ENCODE results near the gene NGF.

NGF gene

DNA sequence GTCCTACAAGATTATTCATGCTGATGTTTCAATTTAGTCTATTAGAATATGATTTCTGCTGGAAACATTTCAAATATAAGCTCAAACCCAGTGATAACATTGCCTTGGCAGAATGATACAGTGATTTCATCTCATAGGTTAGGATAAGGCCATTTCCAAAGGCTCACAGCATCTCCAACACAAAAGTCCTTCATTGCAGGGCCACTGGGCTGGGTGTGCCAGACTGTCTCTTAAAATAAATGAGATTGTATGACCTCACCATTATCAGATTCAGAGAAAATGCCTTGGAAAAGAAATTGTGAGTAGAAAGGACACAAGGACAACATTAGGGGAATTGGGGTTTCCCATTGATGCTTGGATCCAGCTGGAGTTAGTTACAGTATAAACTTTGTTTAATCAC lies 30.4 kb downstream of the NGF start:
- DNase-seq, result no peak

DNA sequence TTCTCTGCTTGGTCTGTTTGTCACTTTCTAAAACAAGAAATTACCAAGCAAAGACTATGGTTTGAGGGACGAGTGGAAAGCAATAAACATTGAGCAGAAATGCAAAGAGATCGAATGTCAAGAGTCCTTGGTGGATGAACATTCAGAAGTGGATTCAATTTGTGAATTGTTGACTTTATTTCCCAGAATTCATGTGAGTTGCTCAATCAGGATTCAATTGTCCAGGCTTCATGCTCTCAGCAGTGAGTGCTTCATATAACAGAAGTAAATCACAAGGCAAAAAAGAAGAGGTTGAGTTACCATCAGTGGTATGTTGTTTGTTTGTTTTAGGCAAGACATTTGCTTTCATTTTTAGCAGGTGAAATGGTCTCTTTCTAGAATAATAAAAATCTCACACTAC lies 31.9 kb downstream of the NGF start:
- no peak for DNase-seq

DNA sequence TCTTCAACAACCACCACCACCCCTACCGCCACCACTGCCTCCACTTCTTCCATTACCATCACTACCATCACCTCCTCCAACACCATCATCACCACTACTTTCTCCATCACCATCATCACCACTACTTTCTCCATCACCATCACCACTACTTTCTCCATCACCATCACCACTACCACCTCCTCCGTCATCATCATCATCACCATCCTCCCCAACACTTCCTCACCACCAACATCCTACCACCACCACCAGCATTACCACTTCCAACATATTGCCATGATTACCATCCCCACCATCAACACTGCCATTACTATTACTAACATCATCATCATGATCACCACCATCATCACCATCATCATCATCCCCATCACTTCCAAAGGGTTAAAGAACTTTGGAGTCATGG lies 34.7 kb downstream of the NGF start:
- DNase-seq, result no peak

DNA sequence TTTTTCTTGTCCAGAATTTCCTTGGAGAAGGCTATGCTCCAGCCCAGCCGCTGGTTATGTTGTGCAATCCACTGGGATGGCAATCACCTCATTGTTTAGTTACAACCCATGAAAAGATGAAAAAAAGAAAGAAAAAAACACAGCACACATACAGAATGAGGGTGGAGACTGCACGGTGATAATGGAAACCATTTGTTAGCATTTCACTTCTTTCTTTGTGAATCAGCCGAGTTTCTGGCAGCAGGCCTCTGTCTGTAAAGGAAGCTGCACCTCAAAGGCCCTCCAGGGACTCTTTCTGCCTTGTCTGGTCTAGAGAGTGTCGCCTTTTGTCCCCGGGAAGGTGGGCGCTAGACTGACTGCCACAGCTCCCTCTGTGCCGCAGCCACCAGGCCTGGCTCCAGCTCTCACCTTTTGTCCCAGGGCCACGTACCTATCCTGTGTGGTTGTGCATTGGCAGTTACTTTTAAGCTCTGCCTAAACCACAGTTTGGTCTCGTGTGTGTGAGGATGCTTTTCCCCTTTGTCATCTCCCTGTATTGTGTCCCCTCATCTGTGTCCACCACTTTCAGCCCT lies 35.6 kb downstream of the NGF start:
- no peak for DNase-seq

DNA sequence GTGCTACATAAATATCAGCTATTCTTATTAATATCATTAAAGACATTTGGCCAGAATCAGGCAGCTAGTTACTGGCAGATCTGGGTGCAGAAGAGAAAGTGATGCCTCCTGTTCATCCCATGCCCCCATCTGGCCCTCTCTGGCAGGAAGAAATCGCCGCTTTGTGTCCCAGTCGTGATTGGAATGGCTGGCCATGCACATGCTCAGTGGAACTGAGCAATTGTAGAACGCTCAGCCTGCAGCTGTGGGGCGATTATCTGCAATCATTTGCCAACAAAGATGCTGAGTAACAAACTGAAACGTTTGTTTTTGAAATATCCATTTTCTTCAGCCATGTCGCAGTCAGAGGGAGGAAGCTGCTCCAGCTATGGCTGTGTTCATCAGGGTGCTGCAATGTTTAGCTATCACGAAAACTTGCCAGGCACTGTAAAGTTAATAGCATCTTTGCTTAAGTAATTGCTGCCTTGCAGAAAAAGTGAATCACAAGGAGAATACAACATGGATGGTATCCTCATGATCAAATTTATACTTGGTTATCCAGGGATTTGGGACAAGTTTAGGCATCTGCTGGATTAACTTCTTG lies 36.5 kb downstream of the NGF start:
- no peak for DNase-seq

DNA sequence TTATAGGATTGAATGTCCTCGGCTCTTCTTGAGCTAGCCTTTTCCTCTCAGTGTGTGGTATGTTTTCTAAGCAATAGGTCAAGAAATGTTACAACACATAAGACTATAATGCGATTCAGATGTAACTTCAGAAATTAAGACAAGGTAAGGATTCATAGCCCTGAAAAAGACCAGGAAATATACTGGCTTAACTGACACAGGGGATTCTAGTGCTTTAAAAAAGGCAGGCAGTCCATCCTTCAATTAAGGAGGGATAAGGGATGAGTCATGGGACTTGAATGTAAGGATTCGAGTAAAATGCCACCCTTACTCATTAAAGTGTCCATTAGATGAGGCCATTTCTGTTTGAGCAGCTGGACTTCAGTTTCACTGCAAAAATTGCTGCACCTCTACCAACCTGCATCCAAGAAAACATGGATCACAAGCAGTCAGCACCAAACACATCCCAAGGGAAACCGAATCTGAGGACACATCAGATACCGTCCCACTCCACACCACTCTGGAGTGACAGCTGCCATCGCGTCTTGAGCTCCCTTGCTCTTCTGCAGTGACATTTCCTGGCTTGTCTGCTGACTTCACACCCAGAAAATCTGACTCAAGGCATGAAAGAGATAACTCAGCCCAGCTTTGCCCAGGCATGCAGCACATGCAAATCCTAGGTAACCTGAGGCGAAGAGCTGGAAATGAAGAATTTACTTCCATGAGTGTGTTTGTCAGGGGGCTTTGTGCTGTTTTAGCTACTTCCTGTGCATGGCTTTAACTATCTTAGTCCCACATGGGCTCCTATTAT lies 37.8 kb downstream of the NGF start:
- no peak for DNase-seq

DNA sequence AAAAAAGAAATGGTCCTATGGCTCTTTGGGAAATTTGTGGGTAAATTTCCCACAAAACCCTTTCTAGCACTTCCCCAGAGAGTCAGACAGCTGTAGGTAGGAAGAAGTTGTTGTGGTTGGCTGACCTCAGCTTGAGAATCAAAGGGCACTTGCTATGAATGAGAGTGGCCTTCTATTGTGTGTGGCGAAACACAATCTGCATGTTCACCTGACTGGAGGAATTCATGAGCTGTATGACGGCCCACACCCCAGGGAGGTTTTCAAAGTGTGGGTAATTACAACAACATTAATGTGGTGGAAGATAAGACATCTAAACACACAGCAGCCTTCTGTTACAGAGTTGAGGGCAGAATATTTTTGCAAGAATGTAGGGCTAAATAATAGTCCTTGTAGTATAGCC lies 38.8 kb downstream of the NGF start:
- no peak for DNase-seq

DNA sequence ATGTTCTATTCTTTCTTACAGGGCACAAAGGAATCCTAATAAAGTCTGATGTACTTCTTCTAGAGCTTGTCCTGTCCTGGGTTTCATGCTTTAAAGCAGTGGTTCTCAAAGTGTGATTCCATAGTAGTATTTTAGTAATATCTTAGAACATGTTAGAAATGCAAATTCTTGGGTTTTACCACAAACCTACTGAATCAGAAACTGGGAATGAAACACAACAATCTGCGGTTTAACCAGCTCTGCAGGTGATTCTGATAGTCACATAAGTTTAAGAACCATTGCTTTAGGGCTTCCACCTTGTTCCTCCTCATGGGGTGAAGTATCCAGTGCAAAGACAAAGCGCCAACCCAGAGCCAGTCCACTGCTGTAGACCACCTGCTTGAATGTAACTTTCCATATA lies 41.1 kb downstream of the NGF start:
- no peak for DNase-seq

DNA sequence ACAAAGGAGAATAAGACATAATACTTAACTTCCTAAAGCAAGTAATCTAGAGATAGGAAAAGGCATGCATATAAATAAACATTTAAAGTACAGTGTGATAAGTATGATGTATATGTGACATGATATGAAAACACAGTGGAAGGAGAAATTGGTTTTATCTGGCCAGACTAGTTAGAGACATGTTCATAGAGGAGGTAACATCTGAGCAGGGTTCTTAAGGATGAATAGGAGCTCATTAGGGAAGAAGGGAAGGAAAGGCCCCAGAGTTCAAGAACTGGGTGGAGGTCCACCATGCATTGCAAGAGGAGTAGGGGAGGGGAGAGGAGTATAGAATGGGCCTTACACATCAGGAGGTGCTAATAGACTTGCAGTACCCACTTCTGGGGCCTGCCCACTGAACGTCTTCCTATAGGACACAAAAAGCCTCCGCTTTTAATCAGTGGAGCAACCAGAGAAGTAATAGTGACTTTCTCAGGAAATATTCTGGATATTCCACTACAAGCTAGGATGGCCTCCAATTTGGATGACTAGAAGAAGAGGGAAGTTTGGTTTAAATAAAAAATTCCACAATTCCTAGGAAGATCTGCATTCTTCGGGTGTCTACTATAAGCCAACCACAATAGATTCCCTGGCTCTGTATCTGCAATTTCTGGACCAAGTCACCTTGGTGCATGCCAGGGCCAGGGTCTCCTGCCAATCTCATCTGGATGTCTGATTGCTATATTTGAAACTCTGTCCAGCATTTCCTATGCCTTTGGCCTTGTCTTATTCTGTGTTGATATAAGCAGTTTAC lies 41.9 kb downstream of the NGF start:
- DNase-seq, result no peak

DNA sequence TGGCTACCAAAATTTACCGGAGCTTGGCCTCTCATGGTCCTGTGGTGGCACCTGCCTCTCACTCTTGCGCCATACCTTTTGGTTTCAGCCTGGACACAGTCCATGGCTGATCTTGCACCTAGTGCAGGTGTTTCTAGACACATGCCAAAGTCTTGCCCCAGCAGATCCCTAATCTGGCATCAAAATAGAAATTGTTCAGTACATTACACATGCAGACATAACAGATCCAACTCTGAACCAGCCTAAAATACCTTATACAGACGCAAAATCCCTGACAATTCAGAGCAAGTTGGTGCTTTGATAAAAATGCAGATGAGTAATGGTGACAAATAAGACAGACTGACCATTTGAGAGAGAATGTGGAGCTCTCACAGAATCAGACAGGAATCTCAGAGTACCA lies 44.1 kb downstream of the NGF start:
- DNase-seq, result no peak

DNA sequence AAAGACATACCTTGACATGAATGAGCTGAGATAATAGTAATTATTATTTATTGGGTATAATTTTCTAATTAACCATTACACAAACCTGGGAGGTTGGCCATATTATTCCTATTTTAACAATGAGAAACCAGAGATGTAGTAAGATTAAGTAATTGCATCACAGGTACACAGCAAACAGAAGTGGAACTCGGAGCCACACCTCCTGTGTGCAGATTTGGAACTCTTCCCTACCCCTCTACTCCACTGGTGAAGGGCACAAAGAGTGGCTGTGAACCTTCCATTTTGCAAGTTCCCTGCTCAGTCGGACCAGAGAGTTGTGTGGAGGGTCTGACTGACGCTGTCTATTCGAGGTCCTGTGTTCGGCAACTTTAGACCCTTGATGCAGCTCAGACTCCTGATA lies 45.0 kb downstream of the NGF start:
- no peak for DNase-seq

DNA sequence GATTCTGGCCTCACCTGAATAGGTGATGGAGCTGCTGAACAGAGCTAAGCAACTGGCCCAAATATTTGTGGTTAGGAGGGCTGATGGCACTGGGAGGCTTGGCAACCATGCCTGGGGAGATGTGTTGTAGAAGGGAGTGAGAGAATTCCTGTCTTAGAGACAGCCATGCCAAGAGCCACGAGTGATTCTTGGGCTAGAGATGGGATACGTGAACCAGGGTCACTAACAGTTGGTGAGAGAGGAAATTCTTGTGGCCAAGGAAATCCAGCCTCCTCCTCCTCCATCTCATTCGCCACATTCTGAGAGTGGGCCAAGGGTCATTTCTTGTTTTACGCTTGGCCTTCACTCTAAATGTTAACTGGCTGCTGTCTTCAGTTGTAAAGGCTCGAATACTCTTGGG lies 46.3 kb downstream of the NGF start:
- no peak for DNase-seq

DNA sequence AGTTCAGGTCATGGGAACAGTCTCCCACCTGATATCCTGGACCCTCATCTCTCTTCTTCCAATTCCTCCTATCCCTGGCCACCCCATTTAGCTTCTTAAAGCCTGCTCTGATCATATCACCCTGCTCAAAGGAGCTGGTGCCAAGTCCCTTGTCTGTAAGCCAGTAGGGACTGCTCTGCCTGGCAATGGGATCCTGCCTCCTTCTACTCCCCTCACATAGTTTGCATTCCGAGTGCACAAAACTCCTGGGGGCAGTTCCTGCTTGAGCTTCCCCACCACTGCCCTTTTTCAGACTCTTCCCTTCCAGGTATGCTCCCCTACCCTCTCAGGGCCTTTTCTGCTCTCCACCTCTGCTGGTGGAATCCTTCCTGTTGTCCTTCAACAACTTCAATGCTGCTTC lies 48.1 kb downstream of the NGF start:
- DNase-seq, result no peak

DNA sequence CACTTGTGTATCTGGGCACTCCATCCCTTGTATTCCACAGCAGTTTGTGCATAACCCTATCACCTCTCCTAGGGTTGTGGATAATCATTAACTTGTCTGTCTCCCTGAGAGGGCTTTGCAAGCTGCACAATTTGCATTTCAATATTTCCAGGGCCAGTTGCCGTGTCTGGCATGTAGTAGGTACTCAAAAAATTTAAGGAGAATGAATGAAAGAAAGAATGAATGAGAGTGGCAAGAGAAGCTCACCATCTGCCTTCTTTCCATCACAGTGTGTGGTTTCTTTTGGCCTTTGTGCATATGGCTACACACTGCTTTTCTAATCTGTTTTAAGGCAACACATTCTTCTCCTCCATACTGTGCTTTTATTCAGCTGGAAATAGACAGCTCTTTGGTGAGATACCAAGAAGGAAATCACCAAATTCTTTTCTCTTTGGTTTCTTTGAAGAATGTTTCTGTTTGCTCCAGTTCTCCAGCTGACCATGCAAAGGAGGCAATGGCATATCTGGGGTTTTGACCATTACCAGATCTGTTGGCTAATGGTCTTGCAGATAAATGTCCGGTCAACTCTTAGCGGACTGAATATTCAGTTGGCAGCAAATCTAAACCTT lies 49.4 kb downstream of the NGF start:
- DNase-seq, result no peak

DNA sequence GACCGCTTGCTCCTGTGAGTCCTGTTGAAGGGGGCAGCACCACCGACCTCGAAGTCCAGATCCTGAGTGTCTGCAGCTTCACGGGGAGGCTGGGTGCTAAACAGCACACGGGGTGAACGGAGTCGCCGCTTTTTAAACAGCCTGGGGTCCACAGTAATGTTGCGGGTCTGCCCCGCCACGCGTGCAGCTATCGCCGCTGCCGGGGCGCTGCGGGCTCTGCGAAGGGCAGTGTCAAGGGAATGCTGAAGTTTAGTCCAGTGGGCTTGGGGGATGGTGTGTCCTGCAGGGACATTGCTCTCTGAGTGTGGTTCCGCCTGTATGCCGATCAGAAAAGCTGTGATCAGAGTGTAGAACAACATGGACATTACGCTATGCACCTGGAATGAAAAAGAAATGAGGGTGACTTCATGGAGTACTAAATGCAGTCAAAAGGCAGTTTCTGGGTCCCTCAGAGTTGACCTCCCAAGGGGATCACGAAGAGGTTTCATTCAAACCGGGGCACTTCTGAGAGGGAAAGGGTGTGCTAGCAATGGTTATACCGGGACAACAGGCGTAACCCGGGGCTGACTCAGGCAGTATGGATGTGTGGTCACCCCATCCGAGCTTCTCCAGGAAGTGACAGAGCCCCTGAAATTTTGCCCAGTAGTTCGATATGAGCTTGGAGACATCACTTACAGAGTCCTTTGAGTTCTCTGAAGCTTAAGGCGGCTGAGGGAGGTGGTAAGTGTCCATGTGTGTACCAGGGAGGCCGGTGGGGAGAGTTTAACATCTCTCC lies 51.4 kb downstream of the NGF start:
- no peak for DNase-seq

DNA sequence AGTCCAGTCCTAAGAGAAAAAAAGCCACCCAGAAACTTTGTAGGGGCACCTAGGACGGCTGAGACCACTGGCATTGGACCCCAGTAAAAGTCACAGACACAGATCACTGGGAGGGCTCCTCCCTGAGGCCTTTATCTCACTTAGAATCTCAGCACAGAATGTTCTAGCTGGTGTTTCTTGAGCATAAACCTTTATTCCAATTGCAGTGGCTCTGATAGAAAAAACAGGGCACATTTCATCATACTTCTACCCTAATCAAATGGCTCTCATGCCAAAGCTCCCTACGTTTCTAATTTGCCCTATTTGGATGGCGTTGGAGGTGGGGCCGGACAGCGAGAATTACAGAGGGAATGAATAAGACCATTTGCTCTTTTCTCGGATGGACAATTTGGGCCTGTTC lies 53.8 kb downstream of the NGF start:
- DNase-seq, result no peak

DNA sequence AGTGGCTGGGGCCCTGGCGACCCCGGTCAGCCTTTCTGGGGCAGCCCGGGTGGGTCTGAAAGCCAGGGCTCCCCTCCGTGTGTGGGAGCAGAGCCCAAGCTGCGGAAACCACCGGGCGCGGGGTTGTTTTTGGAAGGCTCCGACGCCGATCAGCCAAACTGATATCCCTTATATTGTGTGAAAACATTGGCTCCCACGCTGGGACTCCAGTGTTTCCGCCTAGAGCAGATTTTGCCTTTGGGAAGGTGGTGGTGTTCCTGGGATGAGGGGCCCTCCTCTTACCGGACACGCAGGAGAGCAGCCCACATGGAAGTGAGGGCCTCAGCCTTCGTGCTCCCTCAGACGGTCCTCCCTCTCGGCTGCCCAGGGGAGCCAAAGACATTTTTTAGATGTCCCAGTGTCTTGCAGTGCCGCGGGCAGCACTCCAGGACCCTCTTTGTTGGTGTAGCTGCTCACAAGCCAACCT lies 54.3 kb downstream of the NGF start:
- DNase-seq, result no peak

DNA sequence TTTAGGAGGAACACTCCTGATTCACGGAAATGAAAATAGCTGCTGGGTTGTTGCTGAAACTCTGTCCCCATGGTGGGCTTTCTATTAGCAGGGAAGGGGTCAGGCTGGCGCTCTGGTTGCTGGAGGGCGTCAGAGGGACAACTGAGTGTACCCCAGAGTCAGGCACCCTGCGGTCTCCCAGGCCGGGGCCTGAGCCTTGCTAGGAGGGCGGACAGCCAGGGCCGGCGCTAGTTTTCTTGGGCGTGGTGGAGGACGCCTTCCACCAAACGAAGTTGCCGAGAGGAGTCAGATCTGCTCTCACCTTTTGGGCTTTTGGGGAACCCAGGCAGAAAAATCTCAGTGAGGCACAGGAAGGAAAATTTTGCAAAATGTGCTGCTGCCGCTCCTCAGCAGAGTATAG lies 54.8 kb downstream of the NGF start:
- no peak for DNase-seq

DNA sequence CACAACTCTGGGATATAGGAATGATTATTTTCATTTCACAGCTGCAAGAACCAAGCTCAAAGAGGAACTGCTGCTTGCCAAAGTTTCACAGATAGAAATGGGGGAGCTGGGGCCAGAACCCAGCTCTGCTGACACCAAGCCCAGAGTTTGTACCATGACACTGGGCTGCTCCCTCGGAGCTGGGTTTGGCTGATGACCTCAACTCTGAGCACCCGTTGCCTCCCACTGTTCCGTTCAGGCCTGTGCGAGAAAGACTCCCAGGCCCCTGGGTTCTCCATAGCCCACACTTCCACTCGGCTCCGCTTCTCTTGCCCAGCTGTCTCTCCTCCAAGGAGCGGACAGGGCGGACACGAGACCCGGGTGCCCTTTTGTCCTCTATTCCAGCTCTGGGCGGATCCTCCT lies 55.2 kb downstream of the NGF start:
- no peak for DNase-seq

DNA sequence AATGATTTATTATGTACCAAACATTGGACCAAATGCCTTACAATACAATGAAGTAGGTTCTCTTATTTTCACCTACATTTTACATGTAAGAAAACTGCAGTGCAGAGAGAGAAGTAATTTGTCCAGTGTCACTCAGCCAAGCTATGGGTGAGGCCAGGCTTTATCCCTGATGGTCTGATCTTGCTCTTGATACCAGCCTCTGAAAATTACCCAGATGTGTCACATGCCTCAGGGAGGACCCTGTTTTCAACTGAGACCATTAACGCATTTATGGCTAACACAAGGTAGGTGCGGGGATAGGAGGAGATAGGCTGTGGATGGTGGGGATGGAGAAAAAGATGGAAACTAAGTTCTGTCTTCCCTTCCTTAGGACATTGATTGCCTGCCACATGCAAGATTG lies 56.9 kb downstream of the NGF start:
- DNase-seq, result no peak

DNA sequence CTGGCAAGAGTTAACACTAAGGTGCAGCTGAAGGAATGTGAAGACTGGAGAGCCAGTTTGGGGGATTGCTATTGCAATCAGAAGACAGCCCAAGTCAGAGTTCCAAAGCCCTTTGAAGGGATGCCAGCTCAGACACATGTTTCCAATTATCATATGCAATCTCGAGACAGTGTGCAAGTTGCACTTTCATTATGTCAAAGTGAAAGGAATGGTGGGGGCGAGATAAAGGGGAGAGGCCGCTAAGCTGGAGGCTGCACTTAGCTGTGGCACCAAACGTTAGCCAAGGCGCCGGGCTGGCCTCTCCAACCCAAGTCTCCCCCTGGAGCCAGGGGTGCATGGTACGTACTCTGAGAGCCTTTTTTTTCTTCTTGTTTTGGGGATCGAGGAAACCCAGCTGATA lies 58.0 kb downstream of the NGF start:
- no peak for DNase-seq

DNA sequence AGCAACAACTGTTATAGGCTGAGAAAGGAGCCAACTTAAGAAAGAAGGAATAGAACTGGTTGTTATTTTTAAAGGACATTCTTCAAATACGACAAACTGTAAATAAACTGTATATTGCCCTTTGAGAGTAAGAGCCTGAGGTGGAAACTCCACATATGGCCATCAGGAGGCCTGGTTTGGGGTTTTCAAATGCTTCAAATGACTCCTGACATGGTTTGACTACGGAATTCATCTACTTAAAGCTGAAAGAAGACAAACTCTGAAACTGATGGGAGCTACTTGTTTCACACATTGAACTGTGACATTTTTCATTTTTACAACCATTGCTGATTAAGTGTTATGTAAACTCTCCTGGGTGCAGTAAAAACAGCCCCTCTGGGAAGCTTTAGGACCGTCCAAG lies 59.8 kb downstream of the NGF start:
- no peak for DNase-seq

DNA sequence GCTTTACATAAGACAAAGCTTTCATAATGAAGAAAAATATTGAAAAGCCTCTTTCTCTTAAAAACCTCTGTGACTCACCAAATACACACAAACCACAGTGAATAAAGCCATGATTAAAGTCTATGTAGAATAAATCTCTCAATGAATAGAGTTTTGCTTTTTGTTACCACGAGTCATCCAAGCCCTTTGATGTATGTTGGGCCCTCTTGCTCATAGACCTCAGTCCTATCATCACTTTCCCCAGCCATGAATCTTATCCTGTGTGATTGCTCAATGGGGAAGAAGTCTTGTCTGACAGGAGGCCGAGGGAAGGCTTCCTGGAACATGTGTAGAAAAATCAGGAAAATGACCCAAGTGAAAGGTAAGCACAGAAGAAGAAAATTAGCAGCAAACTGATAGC lies 60.8 kb downstream of the NGF start:
- no peak for DNase-seq
